ENCODE data around the gene CHADL. TPM values are rescaled to one million over a fixed set of nuclear protein-coding genes. Genes with fewer than 3 reads are reported as not detected.

CHADL gene
- total and polyA plus RNA-seq, 2 of the 8 experiments (the other 6 are each of a cell fraction or from before 2014, with no cell fraction given), result 0.78 to 1.4 TPM

DNA sequence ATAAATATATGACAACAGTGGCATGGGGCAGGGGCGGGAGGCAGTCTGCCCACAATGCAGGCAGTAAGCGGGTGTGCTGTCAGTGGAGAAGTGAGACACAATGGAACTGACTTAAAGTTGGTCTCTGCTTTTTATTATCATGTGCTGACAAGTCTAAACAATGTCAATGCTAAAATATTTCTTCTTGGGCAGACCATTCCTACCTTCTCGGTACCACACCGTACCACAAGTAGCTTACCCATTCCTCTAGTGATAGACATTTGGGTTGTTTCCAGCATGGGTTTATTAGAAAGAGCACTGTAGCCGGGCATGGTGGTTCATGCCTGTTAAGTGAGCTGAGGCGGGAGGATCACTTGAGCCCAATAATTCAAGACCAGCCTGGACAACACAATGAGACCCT, 2.6 kb upstream of the CHADL start:
- no peak overlapping the region for H3K4me2 ChIP-seq (ENCODE audit: insufficient read depth in 1 of 2, low read depth in 2 of 2, low read length in 2 of 2)
- no peak overlapping the region for H3K14ac ChIP-seq (ENCODE audit: insufficient read length)
- POLR2A ChIA-PET (ENCODE audit: partially characterized antibody), result interaction anchor here (0.5 to 4.2 kb wide), 13 partner anchors 10 to 104 kb away, joined by 3 to 23 read pairs (median 3); no protein-coding TSS in a partner anchor
- CTCF ChIA-PET (ENCODE audit: partially characterized antibody), result interaction anchor here (0.7 to 1.4 kb wide), 5 partner anchors 24 to 320 kb away, joined by 3 to 6 read pairs (median 4); no protein-coding TSS in a partner anchor
- no peak overlapping the region for H4K91ac ChIP-seq (replicated peaks; ENCODE audit: insufficient read length, low read length)
- no peak overlapping the region for H2BK12ac ChIP-seq (ENCODE audit: low read depth, low read length)
- H3K4ac ChIP-seq (replicated peaks; ENCODE audit: insufficient read length, low read depth, low read length), result no peak overlapping the region
- no peak overlapping the region for H4K8ac ChIP-seq (ENCODE audit: extremely low read depth, insufficient read depth, low read length)
- H3K36me3 ChIP-seq (ENCODE audit: control insufficient read depth in 2 of 4, insufficient read depth in 4 of 4, low read length in 3 of 4), result peaks cover 7 to 23% (median 15%) of the 10 kb centered on the region in 4 experiments; a peak in 6 of 8 replicates
- no peak overlapping the region for H3K23ac ChIP-seq (ENCODE audit: insufficient read length)
- no peak overlapping the region for H2BK15ac ChIP-seq (ENCODE audit: low read length)
- no peak overlapping the region for H2AFZ ChIP-seq (ENCODE audit: low read length)
- H3K79me1 ChIP-seq (ENCODE audit: low read depth, low read length), result no peaks in the 10 kb centered on the region
- H4K5ac ChIP-seq (ENCODE audit: insufficient read length, low read depth, low read length), result no peak overlapping the region
- TF ChIP-seq EP300 (IDR thresholded peaks at IDR 0.05; ENCODE audit: borderline replicate concordance in 1 of 2, low read depth in 2 of 2, low read length in 2 of 2), result no peak
- 0 out of 2 replicates have a peak, but pooled peaks have one; percentile 3 for TF ChIP-seq POLR2AphosphoS5 (IDR thresholded peaks at IDR 0.05; ENCODE audit: low read depth, low read length)
- no peak for TF ChIP-seq JUND (IDR thresholded peaks at IDR 0.05; ENCODE audit: low read length)
- no peak overlapping the region for H3K27ac ChIP-seq (ENCODE audit: low read depth, low read length)
- no peaks in the 10 kb centered on the region; the same call in 1 of the 2 replicates for H3K23me2 ChIP-seq (ENCODE audit: low read depth, low read length)
- H3K56ac ChIP-seq (replicated peaks; ENCODE audit: insufficient read length, low read depth, low read length), result no peak overlapping the region
- H2BK120ac ChIP-seq (replicated peaks; ENCODE audit: low read depth, low read length), result no peak overlapping the region
- H2AK5ac ChIP-seq (ENCODE audit: low read depth, low read length), result no peak overlapping the region
- no peak overlapping the region for H2BK20ac ChIP-seq (ENCODE audit: low read length)
- no peak overlapping the region for H3K18ac ChIP-seq (ENCODE audit: extremely low read depth, low read length)
- H2BK5ac ChIP-seq (ENCODE audit: low read depth, low read length), result no peak overlapping the region
- 90% methylated on average over 6 of the region's 6 CpGs; no CpG with 5 or more reads in 1 of the 2 experiments for WGBS, 2 experiments (ENCODE audit: extremely low coverage in 1 of 2, insufficient coverage in 1 of 2, insufficient read length in 1 of 2, insufficient replicate concordance in 2 of 2, low coverage in 1 of 2, low lambda C conversion rate in 2 of 2, missing lambda C conversion rate in 1 of 2)
- H3K27me3 ChIP-seq (replicated peaks in 1 of 4; ENCODE audit: control insufficient read depth in 3 of 4, extremely low read depth in 1 of 4, insufficient read depth in 3 of 4, low read length in 3 of 4), result no peaks in the 10 kb centered on the region; a peak in 1 of 7 replicates
- FAIRE-seq (no peak), DNase-seq (ENCODE audit: low read depth in 1 of 2, low spot score in 2 of 2) (no peak)
- no peak overlapping the region for H3K4me3 ChIP-seq (ENCODE audit: extremely low read depth in 1 of 4, insufficient read depth in 2 of 4, low read depth in 3 of 4, low read length in 4 of 4)
- peaks cover 0 to 7% (median 6%) of the 10 kb centered on the region in 4 experiments; a peak in 5 of 7 replicates for H3K4me1 ChIP-seq (replicated peaks in 1 of 4; ENCODE audit: control insufficient read depth in 3 of 4, insufficient read depth in 4 of 4, low read length in 3 of 4)
- H3K9ac ChIP-seq (replicated peaks in 1 of 4; ENCODE audit: extremely low read depth in 1 of 4, low read depth in 3 of 4, low read length in 3 of 4), result no peak overlapping the region
- no peaks in the 10 kb centered on the region for H3K79me2 ChIP-seq (ENCODE audit: control insufficient read depth in 1 of 2, insufficient read depth in 2 of 2, low read length in 2 of 2)
- H3K9me3 ChIP-seq (ENCODE audit: insufficient read depth in 2 of 2, low read depth in 1 of 2, low read length in 1 of 2), result no peaks in the 10 kb centered on the region
- peaks cover 0 to 11% of the 10 kb centered on the region in 2 experiments for H4K20me1 ChIP-seq (replicated peaks in 1 of 2; ENCODE audit: control insufficient read depth in 1 of 2, insufficient read depth in 2 of 2, low read length in 2 of 2)
